Measurements from ENCODE around the gene RMND1. TPM values are rescaled to one million over a fixed set of nuclear protein-coding genes. Genes with fewer than 3 reads are reported as not detected.

RMND1 gene
- total RNA-seq, 1 experiment from 2014 or later = 27.0 TPM

- Mint-ChIP-seq H3K27me3 (ENCODE audit: low read depth) (no peaks in the 10 kb centered on the region), H3K36me3 (ENCODE audit: insufficient read depth in 1 of 3, low read depth in 3 of 3) (peaks cover 0 to 10% (median 2%) of the 10 kb centered on the region in 3 experiments; a peak in 3 of 7 replicates), H3K27ac (no peak overlapping the region), H3K4me1 (peaks cover 15 to 25% of the 10 kb centered on the region in 2 experiments), H3K9me3 (no peaks in the 10 kb centered on the region), H3K4me3 (no peak overlapping the region)
- Histone ChIP-seq H3K23ac (ENCODE audit: insufficient read length, low read depth, low read length) (no peak overlapping the region), H4K91ac (ENCODE audit: insufficient read length, low read depth, low read length) (no peak overlapping the region), H3K9me3 (ENCODE audit: control insufficient read depth, low read depth, low read length) (no peaks in the 10 kb centered on the region), H3T11ph (ENCODE audit: low read length) (no peak overlapping the region), H2BK5ac (ENCODE audit: insufficient read length, low read length) (no peak overlapping the region), H3K56ac (ENCODE audit: insufficient read length, low read depth, low read length) (no peak overlapping the region), H4K8ac (replicated peaks; ENCODE audit: insufficient read length, low read depth, low read length) (no peak overlapping the region), H3K18ac (ENCODE audit: insufficient read length, low read depth, low read length) (no peak overlapping the region), H3K79me2 (ENCODE audit: insufficient read depth, low read length) (peaks cover 13% of the 10 kb centered on the region; the same call in 1 of the 2 replicates), H3K27ac (ENCODE audit: insufficient read length, low read depth, low read length) (no peak overlapping the region), H2BK15ac (ENCODE audit: low read depth, low read length) (no peak overlapping the region), H3K23me2 (ENCODE audit: insufficient read length, low read depth, low read length, poor library complexity, severe bottlenecking) (peaks cover 5% of the 10 kb centered on the region), H3K9ac (ENCODE audit: extremely low read depth, insufficient read length, low read length) (no peak overlapping the region), H3K4ac (ENCODE audit: low read depth, low read length) (no peak overlapping the region), H4K5ac (ENCODE audit: insufficient read length, low read depth, low read length) (no peak overlapping the region), H3K79me1 (ENCODE audit: insufficient read depth, low read depth, low read length, poor library complexity, severe bottlenecking) (peaks cover 3% of the 10 kb centered on the region), H3K4me1 (ENCODE audit: insufficient read depth, low read length) (peaks cover 2% of the 10 kb centered on the region; the same call in 1 of the 2 replicates), H3K4me2 (ENCODE audit: insufficient read depth, insufficient read length, low read length) (no peak overlapping the region), H3K27me3 (ENCODE audit: insufficient read depth, low read length) (no peaks in the 10 kb centered on the region), H2AFZ (ENCODE audit: low read length) (no peak overlapping the region), H2BK120ac (ENCODE audit: low read depth, low read length, poor library complexity, severe bottlenecking) (no peak overlapping the region), H4K20me1 (ENCODE audit: control insufficient read depth, insufficient read depth, insufficient read length) (no peaks in the 10 kb centered on the region), H2AK5ac (ENCODE audit: insufficient read length, low read length) (no peak overlapping the region), H2BK12ac (ENCODE audit: insufficient read length, low read depth, low read length) (no peak overlapping the region), H3K14ac (ENCODE audit: insufficient read depth, low read length) (no peak overlapping the region), H2BK20ac (ENCODE audit: low read depth, low read length, poor library complexity, severe bottlenecking) (no peak overlapping the region)
- no peak for DNase-seq
- WGBS (ENCODE audit: extremely low coverage, insufficient read length, low lambda C conversion rate) = no CpG with 5 or more reads among the region's 1 CpG
- TF ChIP-seq CTCF (conservative IDR thresholded peaks at IDR 0.05) = no peak
These were observed 66.7 kb downstream of the RMND1 start for GRCh38 chr6:151385177-151385576.

Measured in H9 (cell line).